Measurements from ENCODE around the gene MBD2. TPM values are rescaled to one million over a fixed set of nuclear protein-coding genes. Genes with fewer than 3 reads are reported as not detected.
"Not testable (repeated sequence)": the region's sequence is repeated elsewhere in the genome, so short reads cannot be mapped to it uniquely, and the experiment has no call there.

Gene MBD2
- total RNA-seq, 1 donor from 2014 or later: 33.4 TPM

DNA sequence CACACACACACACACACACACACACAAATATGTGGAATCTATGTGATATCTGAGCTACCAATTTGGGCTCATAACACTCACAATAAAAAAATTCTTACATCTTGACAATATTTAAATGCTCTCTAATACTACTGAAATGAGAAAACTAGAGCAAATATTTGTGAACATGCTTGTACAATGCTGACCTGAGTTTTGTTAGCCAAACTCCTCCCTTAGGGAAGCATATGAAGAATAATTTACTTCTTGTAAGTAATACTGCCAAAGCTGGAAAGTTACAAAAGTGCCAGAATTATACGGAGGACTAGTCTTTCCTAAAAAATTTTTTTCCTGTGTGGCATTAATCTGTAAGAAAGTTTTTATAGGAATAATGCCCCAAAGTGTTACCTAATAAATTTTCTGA, 18.5 kb downstream of the MBD2 start:
- intact Hi-C loops (cut with DNase I): no loop called here
- DNase-seq (ENCODE audit: low spot score): no peak

DNA sequence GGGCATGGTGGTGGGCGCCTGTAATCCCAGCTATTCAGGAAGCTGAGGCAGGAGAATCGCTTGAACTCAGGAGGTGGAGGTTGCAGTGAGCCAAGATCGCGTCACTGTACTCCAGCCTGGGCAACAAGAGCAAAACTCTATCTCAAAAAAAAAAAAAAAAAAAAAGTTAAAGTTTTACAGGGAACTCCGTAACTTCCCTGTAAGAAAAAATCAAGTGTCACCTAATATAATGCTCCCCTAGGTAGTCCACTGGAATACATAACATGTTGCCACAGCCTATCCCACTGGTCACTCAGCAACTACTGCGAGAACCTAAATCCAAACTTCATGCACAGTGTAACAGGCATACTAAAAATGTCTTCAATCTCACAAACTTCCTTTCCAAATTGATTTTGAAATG, 19.0 kb downstream of the MBD2 start:
- DNase-seq (ENCODE audit: low spot score); intact Hi-C loops (cut with DNase I): not testable (repeated sequence)

DNA sequence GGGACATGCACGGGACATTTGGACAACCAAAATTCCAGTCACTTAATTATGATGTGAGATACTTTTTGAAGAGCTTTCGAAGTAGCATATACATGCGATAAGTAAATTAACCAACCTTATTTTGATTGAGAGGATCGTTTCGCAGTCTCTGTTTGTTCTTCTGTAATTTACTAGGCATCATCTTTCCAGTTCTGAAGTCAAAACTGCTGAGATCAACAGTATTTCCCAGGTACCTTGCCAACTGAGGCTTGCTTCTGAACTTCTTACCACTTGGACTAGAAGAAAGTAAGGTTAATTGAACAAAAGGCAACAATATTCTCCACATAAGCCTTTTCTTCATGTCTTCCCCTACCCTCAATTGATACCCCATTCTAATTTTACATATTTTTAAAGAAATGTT, 19.6 kb downstream of the MBD2 start:
- intact Hi-C loops (cut with DNase I): no loop called here
- DNase-seq (ENCODE audit: low spot score): no peak

DNA sequence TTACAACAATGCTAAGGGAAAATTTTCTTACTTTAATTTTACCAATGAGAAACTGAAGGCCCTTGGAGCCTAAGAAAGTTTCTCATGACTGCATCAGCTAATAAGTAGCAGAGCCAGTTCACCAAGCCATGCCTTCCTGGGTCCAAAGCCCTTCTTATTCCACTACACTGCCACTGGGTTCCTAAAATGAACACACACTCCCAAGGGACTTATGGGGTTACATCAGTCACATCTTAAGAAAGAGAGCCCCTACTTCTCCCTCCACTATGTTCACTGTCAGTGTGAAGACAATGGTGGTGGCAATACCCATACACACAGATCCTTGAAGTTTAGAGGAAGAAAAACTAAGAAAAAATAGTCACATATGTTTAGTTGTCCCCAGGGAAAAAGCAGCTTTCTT, 20.6 kb downstream of the MBD2 start:
- intact Hi-C loops (cut with DNase I): no loop called here

DNA sequence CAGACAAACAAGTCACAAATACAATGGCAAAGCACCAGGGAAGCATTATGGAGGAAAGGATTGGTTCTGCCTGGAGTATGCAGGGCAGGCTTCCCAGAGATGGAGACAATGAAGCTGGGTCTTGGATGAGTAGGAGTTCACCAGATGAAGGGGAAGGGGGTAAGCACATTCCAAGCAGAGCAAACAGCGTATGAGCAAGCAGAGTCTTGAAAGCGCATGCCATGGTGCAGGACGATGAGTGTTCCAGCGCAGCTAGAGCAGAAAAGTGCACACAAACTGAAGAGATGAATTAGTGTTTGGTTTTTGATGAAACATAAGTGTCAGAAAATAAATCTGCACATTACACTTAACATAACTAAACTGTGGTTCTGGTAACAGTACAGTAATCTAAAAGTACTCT, 21.6 kb downstream of the MBD2 start:
- DNase-seq (ENCODE audit: low spot score): no peak
- intact Hi-C loops (cut with DNase I): no loop called here

More for the DNA sequence above, 20.6 kb downstream of the MBD2 start:
- DNase-seq (ENCODE audit: low spot score): no peak

DNA sequence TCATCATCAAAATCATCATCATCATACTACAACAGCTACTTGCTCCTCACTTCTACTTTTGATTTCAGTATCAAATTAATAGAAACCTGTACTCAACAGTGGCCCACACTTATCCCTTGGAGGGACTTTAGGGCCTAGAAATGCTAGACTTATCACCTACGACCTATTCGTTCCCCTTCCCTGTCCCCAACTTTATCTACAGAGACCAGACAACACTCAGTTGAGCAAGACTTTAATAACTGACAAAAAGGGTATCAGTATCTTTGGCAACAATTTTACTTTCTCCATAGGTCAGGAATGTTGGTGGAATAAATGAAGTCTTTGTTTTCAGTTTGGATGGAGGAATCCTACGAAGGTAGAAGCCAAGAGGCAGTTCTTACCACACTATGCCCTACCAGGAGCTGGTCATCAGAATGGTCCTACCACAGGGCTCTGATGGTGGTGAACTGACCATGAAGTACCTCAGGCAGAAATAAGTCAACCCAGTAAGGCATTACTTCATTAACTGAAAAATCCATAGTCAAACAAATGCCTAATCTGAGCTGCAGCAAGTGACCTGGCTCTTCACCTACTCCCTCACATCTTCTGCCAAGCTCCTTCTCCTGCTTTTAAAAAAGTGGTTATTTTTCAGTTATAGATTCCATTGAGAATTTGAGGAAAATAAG, 26.6 kb downstream of the MBD2 start:
- no peak for DNase-seq (ENCODE audit: low spot score)
- intact Hi-C loops (cut with DNase I): no loop called here

DNA sequence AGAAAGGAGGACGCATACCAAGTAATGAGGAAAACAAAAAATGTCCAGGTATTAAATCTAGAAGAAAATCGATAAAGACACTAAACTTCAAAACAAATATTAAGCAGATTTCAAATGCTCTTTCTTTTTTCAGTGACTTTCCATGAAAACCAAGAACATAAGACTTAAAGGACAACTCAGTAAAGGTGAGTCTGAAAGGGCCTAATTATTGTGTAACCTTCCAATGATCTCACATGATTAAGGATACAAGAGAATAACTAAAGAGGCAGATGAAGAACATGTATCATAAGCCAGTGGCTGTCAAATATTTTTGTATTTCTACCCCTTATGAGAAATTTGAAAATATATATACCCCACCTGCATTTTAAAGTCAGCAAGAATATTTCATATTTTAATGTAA, 30.7 kb downstream of the MBD2 start:
- intact Hi-C loops (cut with DNase I): no loop called here
- no peak for DNase-seq (ENCODE audit: low spot score)

DNA sequence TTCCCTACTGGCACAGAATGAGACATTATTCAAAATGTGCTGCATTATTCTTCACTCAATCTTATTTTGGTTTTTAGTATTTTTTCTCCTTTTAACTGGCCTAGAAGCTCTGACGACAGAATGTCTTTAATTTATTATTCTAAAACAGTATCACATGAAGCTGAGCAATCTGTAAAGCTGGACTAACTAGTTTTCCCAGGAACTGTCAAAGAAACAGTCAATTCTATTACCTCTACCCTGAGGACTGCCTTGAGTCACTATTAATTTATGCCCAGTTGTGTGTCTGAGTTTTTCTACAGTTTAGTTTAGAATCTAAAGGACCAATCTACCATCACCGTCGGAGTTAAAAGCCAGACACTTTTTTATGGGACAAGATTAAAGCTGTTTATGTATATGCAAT, 31.6 kb downstream of the MBD2 start:
- intact Hi-C loops (cut with DNase I): no loop called here
- DNase-seq (ENCODE audit: low spot score): no peak

DNA sequence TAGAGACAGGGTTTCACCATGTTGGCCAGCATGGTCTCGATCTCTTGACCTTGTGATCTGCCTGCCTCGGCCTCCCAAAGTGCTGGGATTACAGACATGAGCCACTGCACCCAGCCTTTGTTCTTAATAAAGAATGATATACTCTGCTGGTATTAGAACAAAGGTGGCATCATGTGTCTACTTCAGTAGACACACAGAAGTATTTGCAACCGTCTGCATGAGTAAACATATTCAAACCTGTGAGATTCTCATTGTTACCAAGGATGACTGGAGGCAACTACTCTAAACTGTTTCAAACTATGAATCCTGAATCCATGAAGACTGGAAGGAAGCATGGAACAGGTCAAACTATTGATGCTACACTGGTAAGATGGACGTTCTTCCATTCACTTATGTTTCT, 32.1 kb downstream of the MBD2 start:
- DNase-seq (ENCODE audit: low spot score): no peak
- intact Hi-C loops (cut with DNase I): no loop called here

DNA sequence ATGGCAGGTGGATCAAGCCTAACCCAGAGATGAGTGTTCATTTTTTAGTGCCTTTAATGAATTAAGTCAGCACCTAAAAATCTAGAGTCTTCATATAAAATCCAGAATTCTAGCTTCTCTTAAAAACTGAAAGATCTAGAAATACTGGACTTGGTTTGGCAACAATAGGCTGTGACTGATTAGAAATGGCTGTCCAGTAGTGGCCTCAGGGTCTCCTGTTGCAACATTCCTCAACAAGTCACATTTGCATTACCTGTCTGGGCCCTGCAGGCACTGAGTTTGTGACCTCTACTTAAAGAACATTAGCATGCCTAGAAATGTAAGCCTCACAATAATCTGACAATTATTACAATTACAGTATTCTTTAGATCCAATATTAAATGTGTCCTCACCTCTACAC, 33.1 kb downstream of the MBD2 start:
- intact Hi-C loops (cut with DNase I): no loop called here

DNA sequence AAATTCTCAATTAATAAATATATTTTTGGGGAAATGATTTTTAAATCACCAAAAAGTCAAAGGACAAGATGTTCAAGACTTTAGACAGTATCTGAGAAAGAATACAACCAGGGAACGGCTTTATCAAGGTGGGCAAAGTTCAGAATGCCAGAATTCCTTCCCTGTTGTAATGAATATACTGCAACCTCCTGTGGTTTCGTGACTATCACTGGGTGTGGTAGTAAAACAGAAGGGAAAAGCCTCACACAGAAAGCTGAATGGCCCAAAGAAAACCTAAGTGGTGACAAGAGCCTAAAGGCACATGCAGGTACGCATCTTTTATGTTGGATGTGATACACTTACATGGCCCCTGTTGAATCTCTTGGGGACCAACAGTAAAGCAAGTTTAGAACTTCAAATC, 37.1 kb downstream of the MBD2 start:
- DNase-seq (ENCODE audit: low spot score): no peak
- intact Hi-C loops (cut with DNase I): no loop called here

More for the DNA sequence above, 33.1 kb downstream of the MBD2 start:
- no peak for DNase-seq (ENCODE audit: low spot score)

DNA sequence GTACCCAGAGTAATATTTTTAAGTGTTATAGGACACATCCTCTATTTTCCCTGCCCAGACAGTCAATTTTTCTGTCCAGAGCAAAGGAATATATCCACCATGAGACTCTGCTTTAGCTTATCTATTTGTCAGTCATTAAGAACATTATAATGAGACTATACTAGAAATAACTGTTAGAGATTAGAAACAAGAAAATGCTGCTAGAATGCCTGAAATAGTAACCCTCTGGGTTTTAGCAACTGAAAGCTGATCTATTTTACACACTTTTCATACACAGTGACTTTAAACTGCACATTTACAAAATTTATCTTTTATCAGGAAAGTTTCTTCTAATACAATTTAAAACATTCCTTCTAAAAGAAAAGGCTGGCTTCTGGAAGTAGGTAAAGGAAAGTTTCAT, 39.6 kb downstream of the MBD2 start:
- DNase-seq (ENCODE audit: low spot score): no peak
- intact Hi-C loops (cut with DNase I): no loop called here

DNA sequence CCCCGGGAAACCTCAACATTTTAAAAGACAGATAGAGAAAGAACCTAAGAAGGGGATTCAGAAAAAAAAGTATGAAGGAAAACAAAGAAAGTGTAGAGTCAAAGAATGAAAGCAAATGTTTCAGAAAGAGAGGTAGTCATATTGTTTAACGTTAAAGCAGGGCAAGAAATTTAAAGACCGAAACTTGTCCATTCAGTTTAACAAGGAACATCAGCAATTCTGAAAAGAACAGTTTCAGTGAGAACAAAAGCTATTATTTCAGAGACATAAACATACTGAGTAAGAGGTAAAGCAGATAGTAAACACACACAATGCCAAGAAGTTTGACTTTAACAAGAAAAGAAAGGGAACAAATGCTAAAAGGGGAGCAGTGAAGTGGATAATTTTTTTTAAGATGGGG, 41.1 kb downstream of the MBD2 start:
- DNase-seq (ENCODE audit: low spot score): no peak
- intact Hi-C loops (cut with DNase I): no loop called here

DNA sequence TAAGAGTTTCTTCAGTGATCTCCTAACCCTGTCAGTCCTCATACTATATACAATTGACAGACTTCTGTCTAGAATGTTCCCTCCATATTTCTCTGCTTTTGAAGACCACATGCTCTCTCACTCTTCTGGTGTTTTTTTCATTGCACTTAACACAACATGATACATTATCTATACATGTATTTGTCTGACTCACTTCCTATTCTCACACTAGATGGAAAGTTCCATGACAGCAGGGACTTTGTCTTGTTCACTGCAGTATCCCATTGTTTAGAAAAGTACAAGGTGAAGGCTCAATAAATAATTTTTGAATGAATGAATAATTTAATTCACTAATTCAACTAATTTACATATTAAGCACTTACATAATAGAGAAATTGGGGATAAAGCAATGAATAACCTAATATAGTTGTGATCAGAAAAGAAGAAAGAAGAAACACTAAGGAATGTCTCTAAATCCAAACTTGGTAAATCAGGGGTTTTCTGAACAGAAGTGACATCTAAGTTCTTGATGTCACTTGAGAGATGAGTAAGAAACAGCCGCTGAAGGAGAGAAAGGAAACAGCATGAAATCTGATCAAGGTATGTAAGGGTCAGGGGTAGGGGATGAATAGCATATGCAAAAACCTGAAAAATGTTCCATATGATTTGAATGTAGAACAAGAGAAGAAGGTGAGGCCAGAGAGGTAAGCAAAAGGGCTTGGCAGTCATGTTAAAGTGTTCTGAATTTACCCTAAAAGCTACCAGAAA, 42.4 kb downstream of the MBD2 start:
- intact Hi-C loops (cut with DNase I): no loop called here

DNA sequence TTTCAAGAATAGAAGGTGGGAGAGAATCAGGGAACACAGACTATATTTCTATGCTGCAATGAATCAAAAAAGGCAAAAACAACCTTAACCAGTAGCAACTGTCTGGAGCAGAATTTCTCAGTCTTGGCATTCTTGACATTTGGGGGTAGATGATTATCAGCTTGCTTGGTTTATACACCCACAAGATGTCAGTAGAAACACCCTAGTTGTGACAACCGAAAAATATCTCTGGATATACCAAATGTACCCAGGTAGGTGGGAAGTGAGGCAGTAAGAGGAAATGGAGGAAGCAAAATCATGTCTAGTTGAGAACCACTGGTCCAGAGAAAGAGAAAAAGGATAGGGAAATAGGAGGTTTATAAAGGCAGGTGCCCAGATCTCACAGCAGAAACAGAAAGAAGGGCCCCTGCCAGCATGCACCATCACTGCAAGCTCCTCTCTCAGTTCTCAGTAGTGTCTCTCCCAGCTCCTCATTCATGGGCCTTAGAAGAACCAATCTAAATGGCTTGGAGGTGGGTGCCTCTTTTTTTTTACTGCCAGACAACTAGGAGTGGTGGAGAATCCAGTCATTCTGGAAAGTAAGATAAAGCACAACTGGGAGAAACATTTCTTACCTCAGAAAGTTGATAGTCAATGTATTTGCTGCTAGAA, 50.4 kb downstream of the MBD2 start:
- no peak for DNase-seq (ENCODE audit: low spot score)
- intact Hi-C loops (cut with DNase I): no loop called here

More for the DNA sequence above, 42.4 kb downstream of the MBD2 start:
- no peak for DNase-seq (ENCODE audit: low spot score)

DNA sequence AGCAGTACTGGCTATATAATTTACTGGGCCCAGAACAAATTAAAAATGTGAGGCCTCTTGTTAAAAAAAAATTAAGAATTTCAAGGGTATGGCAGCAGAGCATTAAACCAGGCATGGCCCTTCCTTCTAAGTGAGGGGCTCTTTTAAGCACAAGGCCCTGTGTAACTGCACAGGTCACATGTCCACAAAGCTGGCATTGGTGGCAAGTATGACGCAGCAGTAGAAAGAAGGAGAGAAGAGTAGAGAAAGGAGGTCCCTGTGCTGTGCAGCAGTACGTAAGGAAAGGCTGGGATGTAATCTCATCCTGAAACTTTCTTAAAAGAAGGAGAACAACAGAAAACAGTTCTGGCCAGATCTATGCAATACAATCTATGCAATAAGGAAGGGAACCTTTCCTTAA, 51.2 kb downstream of the MBD2 start:
- intact Hi-C loops (cut with DNase I): no loop called here
- DNase-seq (ENCODE audit: low spot score): no peak

DNA sequence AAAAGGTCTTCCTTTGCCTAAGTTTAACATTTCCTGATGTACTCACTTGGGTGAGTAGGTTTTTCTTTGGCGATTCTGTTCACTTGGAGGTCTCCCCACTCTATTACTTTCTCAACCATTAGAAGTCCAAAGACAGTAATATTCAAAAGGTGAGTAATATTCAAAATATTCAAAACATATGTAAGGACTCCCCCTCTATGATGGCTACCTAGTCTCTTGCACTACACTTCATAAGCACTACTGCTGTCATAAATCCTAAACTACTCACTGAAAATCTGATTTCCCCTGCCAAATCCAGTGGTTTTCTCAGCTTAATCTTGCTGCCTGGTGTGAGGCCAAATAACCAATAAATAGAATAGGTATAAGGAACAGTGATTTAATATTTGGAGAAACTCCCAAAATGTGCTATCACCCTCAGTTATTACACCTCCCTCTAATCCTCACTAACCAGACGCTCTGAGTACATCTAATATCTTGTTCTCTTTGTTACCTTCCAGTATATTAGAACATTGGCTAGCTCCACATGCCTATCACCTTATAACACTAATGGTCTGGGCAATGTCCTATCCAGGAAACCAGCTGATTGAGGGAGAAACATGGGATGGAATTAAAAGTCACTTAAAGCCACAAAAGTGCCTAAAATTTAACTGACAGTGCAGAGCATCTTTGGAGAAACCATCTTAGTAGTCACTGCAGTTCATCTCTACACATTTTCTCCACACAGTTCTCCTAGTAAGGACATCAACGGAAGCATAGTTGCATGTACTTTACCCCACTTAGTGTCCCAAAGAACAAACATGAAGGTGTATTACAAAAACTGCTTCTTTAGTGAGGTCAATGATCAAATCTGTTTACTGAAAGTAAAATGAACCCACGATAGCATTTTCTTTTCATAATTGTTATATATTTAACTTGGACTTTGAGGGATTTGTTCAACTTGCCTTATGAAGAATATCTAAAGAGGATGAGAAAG, 54.8 kb downstream of the MBD2 start:
- DNase-seq (ENCODE audit: low spot score): no peak
- intact Hi-C loops (cut with DNase I): no loop called here

DNA sequence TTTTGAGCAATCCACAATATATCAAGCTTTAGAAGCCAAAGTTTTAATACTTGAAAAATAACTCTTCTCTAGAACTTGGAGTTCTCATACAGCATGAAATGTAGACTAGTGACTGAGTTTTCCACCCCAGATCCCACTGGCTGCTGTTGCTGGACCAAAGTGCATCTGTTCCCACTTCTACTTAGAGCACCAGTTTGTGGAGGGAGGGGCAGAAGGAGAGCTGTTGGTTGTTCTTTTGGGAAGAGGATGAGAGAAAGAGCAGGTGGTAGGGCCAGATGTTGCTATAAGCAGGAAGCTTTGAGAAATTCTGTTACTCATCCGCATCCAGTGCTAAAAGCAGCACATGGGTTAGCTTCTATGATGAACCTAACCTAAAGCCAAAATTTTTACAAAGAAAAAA, 59.0 kb downstream of the MBD2 start:
- no peak for DNase-seq (ENCODE audit: low spot score)
- intact Hi-C loops (cut with DNase I): no loop called here

DNA sequence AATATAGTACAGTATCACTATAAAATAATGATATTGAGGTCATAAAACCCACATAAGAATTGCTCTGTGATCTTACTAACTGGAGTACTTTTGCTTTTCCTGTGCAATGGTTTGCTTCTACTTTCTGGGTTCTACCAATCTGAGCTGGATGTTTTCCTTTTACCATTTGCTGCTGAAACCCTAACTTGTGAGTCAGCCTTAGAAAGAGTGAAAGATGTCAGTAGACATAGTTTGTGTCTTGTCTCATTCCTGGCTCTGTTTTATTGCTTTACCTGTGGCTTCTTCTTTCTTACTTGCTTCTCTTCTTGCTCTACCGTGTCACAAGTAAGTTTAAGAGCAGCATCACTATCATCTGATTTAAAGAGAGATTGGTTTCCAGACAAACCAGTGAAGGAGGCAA, 61.0 kb downstream of the MBD2 start:
- intact Hi-C loops (cut with DNase I): no loop called here
- no peak for DNase-seq (ENCODE audit: low spot score)

DNA sequence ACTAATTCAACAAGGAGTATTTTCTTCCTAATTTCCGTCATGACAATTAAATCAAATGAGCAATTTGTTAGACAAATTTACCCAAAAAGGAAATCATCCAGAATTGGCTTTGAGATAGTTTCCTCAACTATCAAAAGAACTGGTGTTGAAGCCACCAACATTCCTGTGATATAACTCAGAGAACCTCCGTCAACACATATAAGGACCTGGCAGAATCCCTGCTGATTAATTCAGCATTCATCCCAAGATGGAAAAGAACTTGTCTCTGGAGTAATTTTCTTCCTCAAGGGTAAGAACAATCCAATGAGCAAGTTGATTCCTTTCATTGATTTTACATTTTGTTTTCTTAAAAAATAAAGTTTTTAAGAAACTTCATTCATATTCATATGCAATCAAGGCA, 62.0 kb downstream of the MBD2 start:
- intact Hi-C loops (cut with DNase I): no loop called here

More for the DNA sequence above, 62.0 kb downstream of the MBD2 start:
- DNase-seq (ENCODE audit: low spot score): no peak

Data from cardiac septum (tissue), 1 donor.